Measurements from ENCODE around the gene C19orf47. TPM values are rescaled to one million over a fixed set of nuclear protein-coding genes. Genes with fewer than 3 reads are reported as not detected.

C19orf47 gene
- total RNA-seq, 2 experiments from 2014 or later: 21.4 to 21.8 TPM

GRCh38 chr19:40332669-40333068 is 15.5 kb downstream of the C19orf47 start:
- Mint-ChIP-seq H3K27me3 (no peaks in the 10 kb centered on the region), H3K36me3 (peaks cover 9% of the 10 kb centered on the region), H3K9me3 (no peaks in the 10 kb centered on the region), H3K27ac (no peak overlapping the region), H3K4me3 (no peak overlapping the region), H3K4me1 (no peaks in the 10 kb centered on the region)
- ATAC-seq (ENCODE audit: low read depth) (no peak), DNase-seq (no peak)
- POLR2A ChIA-PET: no interaction called here

DNA sequence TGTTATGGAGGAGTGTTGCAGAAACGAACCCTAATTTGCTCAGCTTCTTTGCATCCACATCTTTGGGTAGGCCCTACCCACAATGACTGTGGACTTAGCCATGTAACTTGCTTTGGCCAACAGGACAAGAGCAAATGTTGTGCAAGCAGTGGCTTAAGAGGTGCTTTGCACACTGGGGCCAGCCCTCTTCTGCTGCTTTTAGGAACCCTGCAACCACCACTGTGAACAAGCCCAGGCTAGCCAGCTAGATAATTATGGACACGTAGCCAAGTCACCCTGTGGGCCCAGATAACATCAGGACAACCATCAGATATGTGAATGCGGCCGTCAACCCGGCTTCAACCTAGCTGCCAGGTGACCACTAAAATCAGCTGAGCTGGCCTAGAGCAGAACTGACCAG is 17.1 kb downstream of the C19orf47 start:
- DNase-seq (no peak), ATAC-seq (ENCODE audit: low read depth) (no peak)
- Mint-ChIP-seq H3K36me3 (peaks cover 10% of the 10 kb centered on the region), H3K4me1 (no peaks in the 10 kb centered on the region), H3K4me3 (no peak overlapping the region), H3K9me3 (no peaks in the 10 kb centered on the region), H3K27me3 (no peaks in the 10 kb centered on the region), H3K27ac (no peak overlapping the region)
- POLR2A ChIA-PET: interaction anchor here (0.5 kb wide), 1 partner anchor 955 kb away, joined by 3 read pairs; no protein-coding TSS in a partner anchor

DNA sequence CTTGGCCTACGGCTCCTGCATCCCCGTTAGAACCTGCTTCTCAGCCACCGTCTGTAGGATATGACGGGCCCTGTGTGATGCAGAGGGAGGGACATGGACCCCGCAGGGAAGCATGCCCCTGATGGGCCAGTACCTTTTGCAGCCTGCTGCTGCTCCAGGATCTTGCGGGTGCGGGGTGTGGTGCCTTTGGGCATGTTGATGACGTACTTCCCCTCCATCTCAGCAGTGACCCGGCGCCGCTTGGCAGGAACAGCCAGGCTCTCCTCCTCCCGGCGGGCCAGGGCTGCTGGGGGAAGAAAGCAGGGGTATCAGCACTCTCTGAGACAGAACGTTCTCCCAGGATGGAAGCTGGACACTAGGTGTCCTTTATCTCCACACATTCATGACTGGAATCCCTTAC is 22.0 kb downstream of the C19orf47 start:
- no peak for DNase-seq
- no peak overlapping the region for H3K4me3 Mint-ChIP-seq
- ATAC-seq (ENCODE audit: low read depth): no peak
- no peaks in the 10 kb centered on the region for H3K9me3 Mint-ChIP-seq
- H3K27me3 Mint-ChIP-seq: no peaks in the 10 kb centered on the region
- no peak overlapping the region for H3K27ac Mint-ChIP-seq
- peaks cover 15% of the 10 kb centered on the region for H3K36me3 Mint-ChIP-seq
- POLR2A ChIA-PET: no interaction called here
- H3K4me1 Mint-ChIP-seq: no peaks in the 10 kb centered on the region

DNA sequence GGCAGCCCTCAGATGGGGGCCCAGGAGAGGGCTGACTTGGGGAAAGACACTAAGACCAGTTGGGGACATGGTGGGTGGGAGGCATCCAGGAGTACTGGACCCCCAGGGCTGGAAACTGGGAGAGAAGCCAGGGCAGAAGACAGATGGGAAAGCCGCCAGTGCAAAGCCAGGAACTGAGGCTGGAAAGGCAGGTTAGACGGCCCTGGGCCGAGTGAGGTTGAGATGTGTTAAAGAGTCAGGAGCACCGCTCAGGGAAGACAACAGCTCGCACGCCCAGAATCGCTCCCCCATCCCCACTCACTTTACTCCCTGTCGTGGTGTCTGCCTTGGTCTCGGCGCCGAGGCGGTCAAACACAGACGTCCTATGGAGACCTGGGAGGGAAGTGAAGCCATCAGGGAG is 24.5 kb downstream of the C19orf47 start:
- ATAC-seq (ENCODE audit: low read depth) (no peak), DNase-seq (no peak)
- Mint-ChIP-seq H3K4me1 (peaks cover 3% of the 10 kb centered on the region), H3K36me3 (peaks cover 20% of the 10 kb centered on the region), H3K27me3 (no peaks in the 10 kb centered on the region), H3K9me3 (no peaks in the 10 kb centered on the region), H3K4me3 (no peak overlapping the region), H3K27ac (no peak overlapping the region)
- POLR2A ChIA-PET: no interaction called here

DNA sequence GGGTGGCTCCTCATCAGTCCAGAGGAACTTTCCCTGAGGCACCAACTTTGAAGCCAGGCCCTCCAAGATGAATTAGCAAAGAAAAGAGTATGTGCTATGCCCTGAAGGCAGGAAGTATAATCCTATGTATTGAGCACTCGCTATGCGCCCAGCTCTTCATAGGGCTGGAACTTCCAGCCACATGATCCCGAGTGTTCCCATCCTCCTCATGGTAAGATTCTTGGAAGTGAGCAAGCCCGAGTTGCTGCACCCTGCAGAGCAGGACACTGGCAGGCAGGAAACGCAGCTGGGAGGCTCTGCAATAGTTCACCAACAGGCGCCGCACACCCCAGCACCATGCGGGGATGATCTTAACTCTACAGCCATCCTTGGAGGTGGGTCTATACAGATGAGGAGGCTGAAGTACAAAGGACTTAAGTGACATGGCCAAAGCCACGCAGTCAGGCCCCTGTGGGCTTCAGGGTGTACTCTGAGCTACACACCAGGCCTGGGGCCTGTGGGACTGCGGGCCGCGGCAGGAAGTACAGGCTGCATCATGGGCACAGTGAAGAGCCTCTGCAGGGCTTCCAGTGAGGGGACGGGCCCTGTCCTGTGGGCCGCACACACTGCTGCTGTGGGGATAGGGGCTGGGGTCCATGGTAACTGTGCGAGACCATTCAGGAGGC is 25.1 kb downstream of the C19orf47 start:
- Mint-ChIP-seq H3K27ac (no peak overlapping the region), H3K36me3 (peaks cover 21% of the 10 kb centered on the region), H3K27me3 (no peaks in the 10 kb centered on the region), H3K9me3 (no peaks in the 10 kb centered on the region), H3K4me3 (no peak overlapping the region), H3K4me1 (peaks cover 3% of the 10 kb centered on the region)
- no peak for DNase-seq
- POLR2A ChIA-PET: no interaction called here
- ATAC-seq (ENCODE audit: low read depth): no peak

- no peaks in the 10 kb centered on the region for H3K9me3 Mint-ChIP-seq
- H3K4me3 Mint-ChIP-seq: no peak overlapping the region
- peaks cover 20% of the 10 kb centered on the region for H3K36me3 Mint-ChIP-seq
- peaks cover 3% of the 10 kb centered on the region for H3K4me1 Mint-ChIP-seq
- POLR2A ChIA-PET: interaction anchor here (0.6 kb wide), 1 partner anchor 66 kb away, joined by 4 read pairs; no protein-coding TSS in a partner anchor
- no peak for DNase-seq
- H3K27me3 Mint-ChIP-seq: no peaks in the 10 kb centered on the region
- no peak for ATAC-seq (ENCODE audit: low read depth)
- H3K27ac Mint-ChIP-seq: no peak overlapping the region
Measured at GRCh38 chr19:40322271-40322610, 26.0 kb downstream of the C19orf47 start.

DNA sequence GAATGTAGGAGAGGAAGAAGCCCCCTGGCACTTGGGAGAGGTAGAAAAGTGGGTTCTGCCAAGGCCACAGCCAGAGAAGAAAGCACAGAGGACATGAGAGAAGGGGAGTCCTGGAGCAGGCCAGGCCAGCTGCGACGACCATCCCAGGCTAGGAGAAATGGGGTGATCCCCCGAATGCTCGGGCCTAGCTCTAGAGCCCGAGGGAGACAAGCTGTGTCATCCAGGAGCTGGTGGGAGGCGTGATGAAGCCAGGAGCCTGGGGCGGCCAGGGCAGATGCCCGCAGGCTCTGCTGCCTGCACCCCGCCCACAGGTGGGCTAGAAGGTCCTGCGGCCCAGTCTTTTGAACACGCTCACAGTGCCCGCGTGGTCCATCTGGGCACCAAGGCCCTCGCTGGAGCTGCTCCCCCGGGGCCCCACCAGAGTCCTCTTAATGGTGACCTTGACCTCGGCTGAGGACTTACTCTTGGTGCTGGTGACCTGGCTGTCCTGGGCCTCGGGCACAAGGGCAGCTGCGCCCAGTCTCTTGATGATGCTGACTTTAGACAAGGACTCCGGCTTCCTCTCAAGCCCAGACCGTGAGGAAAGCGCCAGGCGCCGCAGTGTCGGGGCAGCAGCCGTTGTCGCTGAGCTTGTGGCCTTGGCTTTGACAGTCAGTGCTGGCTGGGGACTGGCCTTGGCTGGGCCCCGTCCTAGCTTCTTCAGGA is 26.5 kb downstream of the C19orf47 start:
- Mint-ChIP-seq H3K27ac (no peak overlapping the region), H3K4me1 (peaks cover 3% of the 10 kb centered on the region), H3K9me3 (no peaks in the 10 kb centered on the region), H3K27me3 (no peaks in the 10 kb centered on the region), H3K36me3 (peaks cover 21% of the 10 kb centered on the region), H3K4me3 (no peak overlapping the region)
- POLR2A ChIA-PET: interaction anchor here (0.6 kb wide), 1 partner anchor 66 kb away, joined by 4 read pairs; no protein-coding TSS in a partner anchor
- ATAC-seq (ENCODE audit: low read depth) (no peak), DNase-seq (no peak)

DNA sequence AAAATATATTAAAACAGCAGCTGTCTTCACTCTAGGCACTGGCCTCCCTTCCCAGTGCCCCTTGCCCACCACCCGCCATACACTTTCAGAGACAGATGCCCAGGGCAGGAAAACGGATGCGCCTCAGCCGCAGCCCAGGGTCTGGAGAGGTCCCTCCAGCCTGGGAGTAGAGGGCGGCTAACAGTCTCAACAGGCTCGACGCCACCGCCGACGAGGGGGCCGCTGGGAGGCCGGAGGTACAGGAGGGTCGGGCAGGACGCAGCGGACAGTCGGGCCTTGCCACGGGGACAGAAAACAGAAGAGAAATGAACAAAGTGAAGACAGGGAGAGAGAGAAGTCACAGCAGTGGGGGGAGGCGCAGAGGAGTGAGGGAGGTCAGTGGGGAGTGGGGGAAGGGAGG is 27.1 kb downstream of the C19orf47 start:
- DNase-seq: no peak
- Mint-ChIP-seq H3K4me3 (no peak overlapping the region), H3K27me3 (no peaks in the 10 kb centered on the region), H3K36me3 (peaks cover 21% of the 10 kb centered on the region), H3K27ac (no peak overlapping the region), H3K9me3 (no peaks in the 10 kb centered on the region), H3K4me1 (peaks cover 3% of the 10 kb centered on the region)
- POLR2A ChIA-PET: no interaction called here
- ATAC-seq (ENCODE audit: low read depth): no peak

DNA sequence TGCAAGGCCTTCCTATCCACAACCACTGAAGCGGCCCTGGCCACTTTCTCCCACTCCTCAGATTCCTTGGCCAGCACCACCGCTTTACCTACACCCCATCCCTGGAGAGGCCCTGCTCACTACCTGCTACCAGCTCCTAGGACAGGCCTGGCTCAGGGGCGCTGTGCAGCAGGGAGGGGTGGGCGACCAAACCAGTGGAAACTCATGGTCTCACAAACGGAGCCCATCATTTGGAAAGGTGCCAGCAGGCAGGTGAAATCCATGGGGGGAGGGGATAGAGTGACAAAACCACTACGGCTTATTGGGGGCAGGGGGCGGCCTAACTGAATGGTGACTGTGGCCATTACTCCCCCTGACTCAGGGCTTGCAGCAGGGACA is 27.6 kb downstream of the C19orf47 start:
- POLR2A ChIA-PET: interaction anchor here (0.6 kb wide), 1 partner anchor 25 kb away, joined by 3 read pairs; no protein-coding TSS in a partner anchor
- Mint-ChIP-seq H3K27me3 (no peaks in the 10 kb centered on the region), H3K36me3 (peaks cover 18% of the 10 kb centered on the region), H3K4me3 (no peak overlapping the region), H3K4me1 (peaks cover 3% of the 10 kb centered on the region), H3K27ac (peak overlapping the region; percentile 56), H3K9me3 (no peaks in the 10 kb centered on the region)
- no peak for ATAC-seq (ENCODE audit: low read depth)
- DNase-seq: no peak

GRCh38 chr19:40317338-40317737 is 30.9 kb downstream of the C19orf47 start:
- Mint-ChIP-seq H3K27me3 (no peaks in the 10 kb centered on the region), H3K27ac (no peak overlapping the region), H3K4me1 (peaks cover 8% of the 10 kb centered on the region), H3K9me3 (no peaks in the 10 kb centered on the region), H3K36me3 (peaks cover 11% of the 10 kb centered on the region), H3K4me3 (no peak overlapping the region)
- POLR2A ChIA-PET: interaction anchor here (0.6 kb wide), 2 partner anchors 31 to 146 kb away, joined by 3 to 4 read pairs; partner anchors contain the start of genes C19orf47 and PLD3
- ATAC-seq (ENCODE audit: low read depth) (no peak), DNase-seq (no peak)

DNA sequence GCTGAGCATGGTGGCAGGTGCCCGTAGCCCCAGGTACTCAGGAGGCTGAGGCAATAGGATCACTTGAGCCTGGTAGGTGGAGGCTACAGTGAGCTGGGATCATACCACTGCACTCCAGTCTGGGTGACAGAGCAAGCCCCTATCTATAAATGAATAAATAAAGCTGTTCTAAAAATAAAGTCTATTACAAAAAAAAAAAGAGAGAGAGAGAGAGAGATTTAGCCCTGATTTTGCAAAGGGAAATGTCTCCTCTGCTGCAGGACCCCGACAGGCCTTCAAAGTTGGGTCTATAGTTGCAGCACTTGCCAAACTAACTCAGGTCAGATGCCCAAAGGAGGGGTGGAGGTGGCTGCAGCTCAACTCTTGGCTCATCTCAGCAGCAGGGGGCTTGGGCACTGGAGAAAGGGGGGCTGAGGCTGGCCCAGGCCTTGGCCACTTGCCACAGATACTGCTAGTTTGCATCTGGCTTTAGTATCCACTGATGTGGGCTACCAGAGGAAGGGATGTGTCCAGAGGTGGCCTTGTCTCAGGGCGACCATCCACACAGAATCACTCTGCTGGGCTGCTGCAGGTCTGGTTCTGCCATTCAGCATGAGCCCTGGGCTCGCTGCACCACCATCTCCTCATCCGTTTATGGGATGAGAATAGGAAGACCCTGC is 32.3 kb downstream of the C19orf47 start:
- no peak overlapping the region for H3K27ac Mint-ChIP-seq
- POLR2A ChIA-PET: interaction anchor here (0.5 to 0.7 kb wide), 2 partner anchors 9 to 108 kb away, joined by 3 to 4 read pairs; no protein-coding TSS in a partner anchor

GRCh38 chr19:40314656-40315055 is 33.5 kb downstream of the C19orf47 start:
- no peak overlapping the region for H3K4me3 Mint-ChIP-seq
- H3K27ac Mint-ChIP-seq: no peak overlapping the region
- H3K4me1 Mint-ChIP-seq: peaks cover 5% of the 10 kb centered on the region
- no peaks in the 10 kb centered on the region for H3K27me3 Mint-ChIP-seq
- DNase-seq (no peak), ATAC-seq (ENCODE audit: low read depth) (no peak)
- POLR2A ChIA-PET: no interaction called here
- H3K9me3 Mint-ChIP-seq: no peaks in the 10 kb centered on the region
- H3K36me3 Mint-ChIP-seq: peaks cover 7% of the 10 kb centered on the region

More for the DNA sequence above, 32.3 kb downstream of the C19orf47 start:
- Mint-ChIP-seq H3K36me3 (peaks cover 14% of the 10 kb centered on the region), H3K9me3 (no peaks in the 10 kb centered on the region), H3K27me3 (no peaks in the 10 kb centered on the region), H3K4me1 (peaks cover 8% of the 10 kb centered on the region), H3K4me3 (no peak overlapping the region)
- ATAC-seq (ENCODE audit: low read depth) (no peak), DNase-seq (no peak)

GRCh38 chr19:40313229-40313983 is 34.8 kb downstream of the C19orf47 start:
- H3K4me3 Mint-ChIP-seq: no peak overlapping the region
- POLR2A ChIA-PET: no interaction called here
- no peaks in the 10 kb centered on the region for H3K9me3 Mint-ChIP-seq
- ATAC-seq (ENCODE audit: low read depth): no peak
- peaks cover 6% of the 10 kb centered on the region for H3K36me3 Mint-ChIP-seq
- DNase-seq: no peak
- no peak overlapping the region for H3K27ac Mint-ChIP-seq
- no peaks in the 10 kb centered on the region for H3K27me3 Mint-ChIP-seq
- H3K4me1 Mint-ChIP-seq: peaks cover 5% of the 10 kb centered on the region
